IMR-90 (cell line): ENCODE results near the gene ADGRV1. TPM values are rescaled to one million over a fixed set of nuclear protein-coding genes. Genes with fewer than 3 reads are reported as not detected.

Experiments
- ATAC-seq: fragments of 200-7000 bp; cut with Tn5 transposase; 2 replicates; pipeline ENCODE4 v1.9.1; 2020; ENCODE audit warnings: low read depth, mild to moderate bottlenecking, moderate library complexity
- BruUV-seq: library from RNA; stranded (reverse); fragments of 400-500 nt; replicated peaks from 2 replicates; lab custom pipeline; 2021; lab: Mats Ljungman, UMichigan
- CTCF ChIA-PET: fragments of 300-600 bp; formaldehyde crosslinking; extraction: SDS; loops from one replicate; lab custom pipeline; 2021; ENCODE audit warnings: antibody characterized with exemption; lab: Yijun Ruan, JAX
- POLR2A ChIA-PET: fragments of 300-600 bp; sonication (Branson Sonifier 250); formaldehyde crosslinking; loops from one replicate; lab custom pipeline; 2022; ENCODE audit warnings: antibody characterized with exemption; ENCODE audit not compliant: unreplicated experiment; lab: Charles Lee
- DNase-seq: peaks from one replicate; pipeline ENCODE4 v3.0.0; 2013
- H2AFZ ChIP-seq: replicated peaks from 2 replicates; pipeline ENCODE3; 2013; ENCODE audit warnings: low read length, mild to moderate bottlenecking; ENCODE audit not compliant: poor library complexity
- H2AK5ac ChIP-seq: 2 replicates; pipeline ENCODE4 v1.6.1; 2013; ENCODE audit warnings: low read depth, low read length, inconsistent platforms
- H2AK9ac ChIP-seq: replicated peaks from 2 replicates; pipeline ENCODE3; 2013; ENCODE audit warnings: mild to moderate bottlenecking, low read depth, low read length, moderate library complexity; ENCODE audit not compliant: poor library complexity
- H2BK120ac ChIP-seq: 2 replicates; pipeline ENCODE4 v1.6.1; 2013; ENCODE audit warnings: low read depth, low read length, inconsistent platforms
- H2BK15ac ChIP-seq: 3 replicates; pipeline ENCODE4 v1.6.1; 2013; ENCODE audit warnings: low read depth, low read length, inconsistent platforms
- H2BK20ac ChIP-seq: 2 replicates; pipeline ENCODE4 v1.6.1; 2013; ENCODE audit warnings: low read depth, mild to moderate bottlenecking, inconsistent platforms, low read length, moderate library complexity
- H2BK5ac ChIP-seq: 2 replicates; pipeline ENCODE4 v1.6.1; 2013; ENCODE audit warnings: mild to moderate bottlenecking, low read depth, low read length, inconsistent platforms; ENCODE audit not compliant: poor library complexity, severe bottlenecking
- H3K14ac ChIP-seq: replicated peaks from 2 replicates; pipeline ENCODE4 v1.6.1; 2013; ENCODE audit warnings: low read depth, low read length, inconsistent platforms
- H3K18ac ChIP-seq: 2 replicates; pipeline ENCODE4 v1.6.1; 2013; ENCODE audit warnings: low read depth, low read length, control low read depth
- H3K23ac ChIP-seq: 2 replicates; pipeline ENCODE4 v1.6.1; 2013; ENCODE audit warnings: low read depth, low read length, inconsistent platforms
- H3K27ac ChIP-seq: 2 replicates; pipeline ENCODE4 v1.5.1; 2013; ENCODE audit warnings: mild to moderate bottlenecking, control low read depth, low read length; ENCODE audit not compliant: insufficient read depth
- H3K27me3 ChIP-seq: 2 replicates; pipeline ENCODE4 v1.6.1; 2013; ENCODE audit warnings: low read length; ENCODE audit not compliant: control insufficient read depth, insufficient read depth
- H3K36me3 ChIP-seq: 2 replicates; pipeline ENCODE4 v1.6.1; 2013; ENCODE audit warnings: low read length, mixed read lengths; ENCODE audit not compliant: control insufficient read depth, insufficient read depth
- H3K4ac ChIP-seq: 2 replicates; pipeline ENCODE4 v1.6.1; 2013; ENCODE audit warnings: low read depth, low read length, inconsistent platforms
- H3K4me1 ChIP-seq: 2 replicates; pipeline ENCODE4 v1.6.1; 2013; ENCODE audit warnings: low read length, mixed read lengths; ENCODE audit not compliant: control insufficient read depth, insufficient read depth
- H3K4me2 ChIP-seq: 2 replicates; pipeline ENCODE4 v1.6.1; 2013; ENCODE audit warnings: low read depth, mild to moderate bottlenecking, control low read depth, low read length, moderate library complexity
- H3K4me3 ChIP-seq: 2 replicates; pipeline ENCODE4 v1.5.1; 2013; ENCODE audit warnings: low read depth, mild to moderate bottlenecking, control low read depth, low read length, moderate library complexity; ENCODE audit not compliant: insufficient read depth
- H3K56ac ChIP-seq: 2 replicates; pipeline ENCODE4 v1.6.1; 2013; ENCODE audit warnings: low read length, inconsistent platforms; ENCODE audit not compliant: insufficient read depth; ENCODE audit errors: extremely low read depth
- H3K79me1 ChIP-seq, 2 experiments: 2 replicates each; pipeline ENCODE4 v1.6.1; 2013; ENCODE audit warnings: low read length in 2 of 2, inconsistent platforms in 1 of 2, low read depth in 1 of 2
- H3K9ac ChIP-seq: 2 replicates; pipeline ENCODE4 v1.6.1; 2013; ENCODE audit warnings: low read depth, low read length, control low read depth
- H3K9me1 ChIP-seq: 2 replicates; pipeline ENCODE4 v1.6.1; 2013; ENCODE audit warnings: low read length, inconsistent platforms; ENCODE audit not compliant: insufficient read depth
- H3K9me3 ChIP-seq: 2 replicates; pipeline ENCODE4 v1.6.1; 2013; ENCODE audit warnings: low read length; ENCODE audit not compliant: control insufficient read depth, insufficient read depth
- H4K20me1 ChIP-seq: 2 replicates; pipeline ENCODE4 v1.6.1; 2013; ENCODE audit warnings: low read length, inconsistent platforms; ENCODE audit not compliant: insufficient read depth
- H4K5ac ChIP-seq: 2 replicates; pipeline ENCODE4 v1.6.1; 2013; ENCODE audit warnings: mild to moderate bottlenecking, low read depth, low read length, control low read depth
- H4K8ac ChIP-seq, 2 experiments: 2 replicates each; pipeline ENCODE4 v1.6.1; 2013; ENCODE audit warnings: low read depth in 2 of 2, low read length in 2 of 2, control low read depth in 1 of 2, inconsistent platforms in 1 of 2
- H4K91ac ChIP-seq: 2 replicates; pipeline ENCODE4 v1.6.1; 2013; ENCODE audit warnings: low read depth, low read length, inconsistent platforms; ENCODE audit not compliant: insufficient read depth
- CEBPB ChIP-seq: IDR thresholded peaks from 2 replicates; pipeline ENCODE4 v1.6.1; 2012; ENCODE audit warnings: low read depth, low read length, improper control_type of control experiment
- ELK1 ChIP-seq: fragments of 150-350 bp; IDR thresholded peaks from 2 replicates; pipeline ENCODE4 v1.6.1; 2016; ENCODE audit warnings: low read depth, mild to moderate bottlenecking, low read length, moderate library complexity, borderline replicate concordance
- FOS ChIP-seq: fragments of 150-350 bp; IDR thresholded peaks from 2 replicates; pipeline ENCODE4 v1.6.1; 2016; ENCODE audit warnings: low read depth, low read length
- MAFK ChIP-seq: IDR thresholded peaks from 2 replicates; pipeline ENCODE4 v1.6.1; 2012; ENCODE audit warnings: low read depth, low read length, improper control_type of control experiment
- MXI1 ChIP-seq: IDR thresholded peaks from 2 replicates; pipeline ENCODE4 v1.6.1; 2012; ENCODE audit warnings: low read depth, mild to moderate bottlenecking, low read length, moderate library complexity, borderline replicate concordance
- NFE2L2 ChIP-seq: fragments of 150-350 bp; IDR thresholded peaks from 2 replicates; pipeline ENCODE4 v1.6.1; 2016; ENCODE audit warnings: low read depth, mild to moderate bottlenecking, low read length
- POLR2A ChIP-seq: IDR thresholded peaks from 2 replicates; pipeline ENCODE4 v1.6.1; 2012; ENCODE audit warnings: mild to moderate bottlenecking, low read depth, low read length
- RCOR1 ChIP-seq: IDR thresholded peaks from 2 replicates; pipeline ENCODE4 v1.6.1; 2012; ENCODE audit warnings: mild to moderate bottlenecking, low read length, improper control_type of control experiment; ENCODE audit not compliant: insufficient replicate concordance
- SMC3 ChIP-seq: fragments of 150-350 bp; IDR thresholded peaks from 2 replicates; pipeline ENCODE4 v1.6.1; 2016; ENCODE audit warnings: low read depth, mild to moderate bottlenecking, antibody characterized with exemption, low read length, moderate library complexity
- WGBS, 2 experiments: methylation state at CpG; one replicate each; pipeline versions ENCODE4 v1.1.5 to v1.1.7; 2013; ENCODE audit warnings: missing lambda C conversion rate in 2 of 2; ENCODE audit not compliant: insufficient read length in 1 of 2; ENCODE audit errors: extremely low coverage in 2 of 2; 5-methylcytosine and 5-hydroxymethylcytosine counted together
- dilution Hi-C: fragments of 300-500 bp; cut with HindIII; formaldehyde crosslinking; loops from one replicate; pipeline ENCODE4 v1.14.3; 2018; ENCODE audit warnings: low sequenced_read_pairs; ENCODE audit not compliant: unreplicated experiment
- in situ Hi-C: fragments of 300-500 bp; cut with MboI; formaldehyde crosslinking; loops from 3 replicates; pipeline ENCODE4 v1.14.3; 2019; ENCODE audit warnings: low sequenced_read_pairs, inconsistent platforms, mixed read lengths
- intact Hi-C: fragments of 100-400 bp; cut with micrococcal nuclease; formaldehyde crosslinking; loops from 2 replicates; pipeline ENCODE4 v1.10.0; 2022
- polyA plus RNA-seq, 3 experiments: library from polyadenylated mRNA; depleted of rRNA; stranded (reverse); fragments of >200 nt; gene quantifications; 2 replicates each; pipeline ENCODE4 v1.2.3, GENCODE V29; 2012; ENCODE audit warnings: low replicate concordance in 1 of 3
- total RNA-seq: library from RNA; depleted of rRNA; stranded (reverse); fragments of >200 nt; gene quantifications from 2 replicates; pipeline ENCODE4 v1.2.3, GENCODE V29; 2012
- TF ChIP-seq, protein P1 (sequence below): fragments of 150-350 bp; IDR thresholded peaks from 2 replicates; pipeline ENCODE4 v1.6.1; 2017; ENCODE audit warnings: mild to moderate bottlenecking, antibody characterized with exemption, low read length, low read depth

ADGRV1 gene
- total and polyA plus RNA-seq, 2 of the 4 experiments (the other 2 are of a cell fraction), result under 0.01 TPM; not detected in 1

GRCh38 chr5:90955001-90955635, 396.5 kb downstream of the ADGRV1 start (continued):
- TF ChIP-seq SMC3 (no peak), NFE2L2 (no peak)
- TF ChIP-seq, protein P1, sequence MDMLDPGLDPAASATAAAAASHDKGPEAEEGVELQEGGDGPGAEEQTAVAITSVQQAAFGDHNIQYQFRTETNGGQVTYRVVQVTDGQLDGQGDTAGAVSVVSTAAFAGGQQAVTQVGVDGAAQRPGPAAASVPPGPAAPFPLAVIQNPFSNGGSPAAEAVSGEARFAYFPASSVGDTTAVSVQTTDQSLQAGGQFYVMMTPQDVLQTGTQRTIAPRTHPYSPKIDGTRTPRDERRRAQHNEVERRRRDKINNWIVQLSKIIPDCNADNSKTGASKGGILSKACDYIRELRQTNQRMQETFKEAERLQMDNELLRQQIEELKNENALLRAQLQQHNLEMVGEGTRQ, result no peak

- ChIA-PET CTCF (no interaction called here), POLR2A (no interaction called here)
- no peak overlapping the region for H2BK5ac ChIP-seq
- no peak overlapping the region for H4K91ac ChIP-seq
- H3K18ac ChIP-seq, result no peak overlapping the region
- H3K14ac ChIP-seq, result no peak overlapping the region
- intact Hi-C loops, result no loop called here
- H2AK5ac ChIP-seq, result no peak overlapping the region
- no peaks in the 10 kb centered on the region for H3K27me3 ChIP-seq
- H2BK120ac ChIP-seq, result no peak overlapping the region
- H3K4ac ChIP-seq, result no peak overlapping the region
- no peaks in the 10 kb centered on the region for H3K36me3 ChIP-seq
- no CpG with 5 or more reads among the region's 4 CpGs for WGBS, 2 experiments
- H2AK9ac ChIP-seq, result no peak overlapping the region
- no peak for ATAC-seq
- dilution Hi-C loops, result no loop called here
- BruUV-seq, result no TSS peak
- H3K4me2 ChIP-seq, result no peak overlapping the region
- H3K9ac ChIP-seq, result no peak overlapping the region
- no peak overlapping the region for H3K56ac ChIP-seq
- H3K9me3 ChIP-seq, result 0 out of 2 replicates have a peak, but pooled peaks cover 1% of the 10 kb centered on the region
- DNase-seq, result no peak
- no peak overlapping the region for H3K4me3 ChIP-seq
- TF ChIP-seq ELK1, result no peak
- TF ChIP-seq, protein P1, result no peak
- no peak for TF ChIP-seq MXI1
- TF ChIP-seq SMC3, result no peak
- no peak for TF ChIP-seq RCOR1
- no peak for TF ChIP-seq FOS
- no peak for TF ChIP-seq POLR2A
- no peak for TF ChIP-seq CEBPB
- TF ChIP-seq MAFK, result no peak
- no peak overlapping the region for H4K5ac ChIP-seq
- in situ Hi-C loops, result no loop called here
- no peak overlapping the region for H3K23ac ChIP-seq
- no peak overlapping the region for H4K8ac ChIP-seq
- H2AFZ ChIP-seq, result no peak overlapping the region
- H4K20me1 ChIP-seq, result no peaks in the 10 kb centered on the region
- no peaks in the 10 kb centered on the region for H3K9me1 ChIP-seq
- no peaks in the 10 kb centered on the region for H3K4me1 ChIP-seq
- no peaks in the 10 kb centered on the region for H3K79me1 ChIP-seq
- H2BK15ac ChIP-seq, result no peak overlapping the region
- no peak overlapping the region for H2BK20ac ChIP-seq
- H3K27ac ChIP-seq, result no peak overlapping the region
Observed at GRCh38 chr5:90956511-90957097, 398.0 kb downstream of the ADGRV1 start.
